ENCODE data around the gene SFI1.

GRCh38 chr22:31508536-31508935, 12.2 kb downstream of the SFI1 start:
- TF ChIP-seq GATA1 (IDR thresholded peaks at IDR 0.05; ENCODE audit: low read depth, low read length) (no peak), POLR2A (IDR thresholded peaks at IDR 0.05; ENCODE audit: low read length) (no peak)
